A673 (cell line): Measurements from ENCODE around the gene ADAM11. TPM values are rescaled to one million over a fixed set of nuclear protein-coding genes. Genes with fewer than 3 reads are reported as not detected.

Experiments
- BruUV-seq: library from RNA; stranded (reverse); fragments of 400-500 nt; replicated peaks from 2 replicates; lab custom pipeline; 2021; lab: Mats Ljungman, UMichigan
- CTCF ChIA-PET: fragments of 300-600 bp; sonication (Branson Sonifier 250); formaldehyde crosslinking; loops from one replicate; lab custom pipeline; 2022; ENCODE audit warnings: antibody characterized with exemption; lab: Charles Lee
- POLR2A ChIA-PET: fragments of 300-600 bp; sonication (Branson Sonifier 250); formaldehyde crosslinking; loops from one replicate; lab custom pipeline; 2022; ENCODE audit warnings: antibody characterized with exemption; ENCODE audit not compliant: low non-redundant PET; lab: Charles Lee
- DNase-seq: peaks from one replicate; pipeline ENCODE4 v3.0.0-alpha.2; 2015; ENCODE audit warnings: low spot score
- H3K27ac ChIP-seq: fragments of 200-600 bp; sonication (generic); 2 replicates; pipeline ENCODE4 v1.5.1; 2016; ENCODE audit warnings: mixed run types, low read depth, mild to moderate bottlenecking, mixed read lengths, antibody characterized with exemption, low read length; ENCODE audit not compliant: poor library complexity, severe bottlenecking
- H3K27me3 ChIP-seq: fragments of 200-600 bp; sonication (generic); replicated peaks from 2 replicates; pipeline ENCODE4 v1.6.1; 2017; ENCODE audit warnings: mixed run types, low read depth, mild to moderate bottlenecking, mixed read lengths, antibody characterized with exemption, low read length; ENCODE audit not compliant: insufficient read depth, poor library complexity
- H3K36me3 ChIP-seq: fragments of 200-600 bp; sonication (generic); 2 replicates; pipeline ENCODE4 v1.6.1; 2016; ENCODE audit warnings: mixed run types, mild to moderate bottlenecking, mixed read lengths, antibody characterized with exemption, low read length; ENCODE audit not compliant: insufficient read depth, poor library complexity, severe bottlenecking
- H3K4me1 ChIP-seq: fragments of 200-600 bp; sonication (generic); 2 replicates; pipeline ENCODE4 v1.6.1; 2017; ENCODE audit warnings: mixed run types, mild to moderate bottlenecking, mixed read lengths, antibody characterized with exemption, low read length; ENCODE audit not compliant: insufficient read depth, poor library complexity, severe bottlenecking
- H3K4me3 ChIP-seq: fragments of 200-600 bp; sonication (generic); 2 replicates; pipeline ENCODE4 v1.5.1; 2016; ENCODE audit warnings: low read depth, mixed run types, mild to moderate bottlenecking, mixed read lengths, low read length; ENCODE audit not compliant: poor library complexity, severe bottlenecking
- H3K9me3 ChIP-seq: fragments of 200-600 bp; sonication (generic); 2 replicates; pipeline ENCODE4 v1.6.1; 2016; ENCODE audit warnings: mixed run types, low read depth, mild to moderate bottlenecking, mixed read lengths, antibody characterized with exemption, low read length; ENCODE audit not compliant: poor library complexity, severe bottlenecking
- EZH2 ChIP-seq: fragments of 200-600 bp; sonication (generic); IDR thresholded peaks from 2 replicates; pipeline ENCODE4 v1.6.1; 2017; ENCODE audit warnings: borderline replicate concordance, low read depth, mild to moderate bottlenecking, mixed read lengths, antibody characterized with exemption, low read length; ENCODE audit not compliant: poor library complexity, severe bottlenecking
- intact Hi-C: fragments of 100-400 bp; cut with micrococcal nuclease; formaldehyde crosslinking; loops from one replicate; pipeline ENCODE4 v1.10.0; 2022; ENCODE audit not compliant: unreplicated experiment
- total RNA-seq: library from RNA; stranded (reverse); gene quantifications from 2 replicates; pipeline ENCODE4 v1.2.3, GENCODE V29; 2021
- TF ChIP-seq, protein P1 (sequence below): fragments of 300-800, 200-600 bp; sonication (generic); conservative IDR thresholded peaks from 2 replicates; pipeline ENCODE4 v1.5.1; 2017; ENCODE audit warnings: low read depth, mild to moderate bottlenecking, antibody characterized with exemption, low read length, moderate library complexity, mixed read lengths

The ADAM11 gene
- total RNA-seq, 1 experiment from 2014 or later, result 0.17 TPM

GRCh38 chr17:44787271-44787940 lies 28.6 kb downstream of the ADAM11 start:
- Histone ChIP-seq H3K27me3 (no peaks in the 10 kb centered on the region), H3K4me1 (no peaks in the 10 kb centered on the region), H3K9me3 (no peaks in the 10 kb centered on the region), H3K27ac (no peak overlapping the region), H3K36me3 (no peaks in the 10 kb centered on the region), H3K4me3 (no peak overlapping the region)
- CTCF ChIA-PET, result no interaction called here
- no peak for DNase-seq
- intact Hi-C loops, result no loop called here
- POLR2A ChIA-PET, result no interaction called here
- no peak for TF ChIP-seq EZH2
- TF ChIP-seq, protein P1, sequence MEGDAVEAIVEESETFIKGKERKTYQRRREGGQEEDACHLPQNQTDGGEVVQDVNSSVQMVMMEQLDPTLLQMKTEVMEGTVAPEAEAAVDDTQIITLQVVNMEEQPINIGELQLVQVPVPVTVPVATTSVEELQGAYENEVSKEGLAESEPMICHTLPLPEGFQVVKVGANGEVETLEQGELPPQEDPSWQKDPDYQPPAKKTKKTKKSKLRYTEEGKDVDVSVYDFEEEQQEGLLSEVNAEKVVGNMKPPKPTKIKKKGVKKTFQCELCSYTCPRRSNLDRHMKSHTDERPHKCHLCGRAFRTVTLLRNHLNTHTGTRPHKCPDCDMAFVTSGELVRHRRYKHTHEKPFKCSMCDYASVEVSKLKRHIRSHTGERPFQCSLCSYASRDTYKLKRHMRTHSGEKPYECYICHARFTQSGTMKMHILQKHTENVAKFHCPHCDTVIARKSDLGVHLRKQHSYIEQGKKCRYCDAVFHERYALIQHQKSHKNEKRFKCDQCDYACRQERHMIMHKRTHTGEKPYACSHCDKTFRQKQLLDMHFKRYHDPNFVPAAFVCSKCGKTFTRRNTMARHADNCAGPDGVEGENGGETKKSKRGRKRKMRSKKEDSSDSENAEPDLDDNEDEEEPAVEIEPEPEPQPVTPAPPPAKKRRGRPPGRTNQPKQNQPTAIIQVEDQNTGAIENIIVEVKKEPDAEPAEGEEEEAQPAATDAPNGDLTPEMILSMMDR, result no peak
- BruUV-seq, result no TSS peak

DNA sequence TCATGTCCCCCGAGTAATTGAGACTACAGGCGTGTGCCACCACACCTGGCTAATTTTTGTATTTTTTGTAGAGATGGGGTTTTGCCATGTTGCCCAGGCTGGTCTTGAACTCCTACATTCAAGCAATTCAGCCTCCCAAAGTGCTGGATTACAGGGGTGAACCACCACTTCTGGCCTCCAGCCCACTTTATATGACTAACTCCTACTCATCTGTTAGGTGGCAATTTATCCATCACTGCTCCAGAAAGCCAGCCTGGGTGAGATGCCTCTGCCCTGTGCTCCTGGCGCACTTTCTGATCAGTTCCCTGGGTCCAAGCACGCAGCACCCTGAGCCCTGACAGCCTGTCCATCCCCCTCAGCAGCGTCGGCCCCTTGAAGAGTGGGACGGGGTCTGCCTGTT lies 29.4 kb downstream of the ADAM11 start:
- ChIA-PET CTCF (no interaction called here), POLR2A (no interaction called here)
- H3K4me1 ChIP-seq, result no peaks in the 10 kb centered on the region
- H3K36me3 ChIP-seq, result no peaks in the 10 kb centered on the region
- BruUV-seq, result no TSS peak
- H3K27ac ChIP-seq, result no peak overlapping the region
- DNase-seq, result no peak
- no peaks in the 10 kb centered on the region for H3K27me3 ChIP-seq
- no peaks in the 10 kb centered on the region for H3K9me3 ChIP-seq
- H3K4me3 ChIP-seq, result no peak overlapping the region
- intact Hi-C loops, result no loop called here
- TF ChIP-seq, protein P1, result no peak
- no peak for TF ChIP-seq EZH2

DNA sequence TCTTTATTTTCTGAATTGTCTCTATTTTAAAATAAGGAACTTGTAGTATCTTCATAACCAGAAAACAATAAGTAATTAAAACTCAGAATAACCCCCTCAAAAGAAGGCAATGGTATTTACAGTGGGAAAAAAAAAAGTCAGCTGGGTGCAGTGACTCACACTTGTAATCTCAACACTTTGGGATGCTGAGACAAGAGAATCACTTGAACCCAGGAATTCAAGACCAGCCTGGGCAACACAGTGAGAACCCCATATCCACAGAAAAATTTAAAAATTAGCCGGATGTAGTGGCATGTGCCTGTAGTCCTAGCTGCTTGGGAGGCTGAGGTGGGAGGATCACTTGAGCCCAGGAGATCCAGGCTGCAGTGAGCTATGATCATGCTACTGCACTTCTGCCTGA lies 33.5 kb downstream of the ADAM11 start:
- intact Hi-C loops, result no loop called here
- Histone ChIP-seq H3K4me3 (no peak overlapping the region), H3K4me1 (no peaks in the 10 kb centered on the region), H3K27me3 (no peaks in the 10 kb centered on the region), H3K36me3 (no peaks in the 10 kb centered on the region), H3K27ac (no peak overlapping the region), H3K9me3 (no peaks in the 10 kb centered on the region)
- ChIA-PET CTCF (no interaction called here), POLR2A (no interaction called here)
- no TSS peak for BruUV-seq
- DNase-seq, result no peak
- TF ChIP-seq, protein P1, result no peak
- TF ChIP-seq EZH2, result no peak
